Activated CD4-positive, alpha-beta T cell treated with anti-CD3 and anti-CD28 coated beads, Interleukin-2, amount 50 U/mL, for 16 hours (primary cell): ENCODE results near the gene WWOX.
A peak's percentile ranks its signal among the peaks of the same experiment; 100 is the strongest.

Source experiments
- DNase-seq: peaks from one replicate; pipeline ENCODE4 v3.0.0-alpha.2; 2020

The WWOX gene

DNA sequence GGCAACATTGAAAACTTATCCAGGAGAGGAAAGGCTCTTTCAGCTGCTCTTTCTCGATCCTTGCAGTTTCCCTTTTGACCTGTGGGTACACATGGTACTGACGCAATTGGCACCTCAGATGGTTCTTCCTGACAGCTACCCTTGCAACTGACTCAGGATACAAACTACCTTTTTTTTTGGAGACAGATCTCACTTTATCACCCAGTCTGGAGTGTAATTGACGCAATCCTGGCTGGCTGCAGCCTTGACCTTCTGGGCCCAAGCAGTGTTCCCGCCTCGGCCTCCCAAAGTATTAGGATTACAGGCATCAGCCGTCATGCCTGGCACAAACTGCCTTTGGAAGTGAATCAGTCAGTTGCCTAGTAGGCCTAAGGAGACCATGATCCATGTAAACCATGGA, 607.2 kb downstream of the WWOX start:
- DNase-seq, result no peak

GRCh38 chr16:78709137-78709884, 609.9 kb downstream of the WWOX start:
- DNase-seq, result no peak

DNA sequence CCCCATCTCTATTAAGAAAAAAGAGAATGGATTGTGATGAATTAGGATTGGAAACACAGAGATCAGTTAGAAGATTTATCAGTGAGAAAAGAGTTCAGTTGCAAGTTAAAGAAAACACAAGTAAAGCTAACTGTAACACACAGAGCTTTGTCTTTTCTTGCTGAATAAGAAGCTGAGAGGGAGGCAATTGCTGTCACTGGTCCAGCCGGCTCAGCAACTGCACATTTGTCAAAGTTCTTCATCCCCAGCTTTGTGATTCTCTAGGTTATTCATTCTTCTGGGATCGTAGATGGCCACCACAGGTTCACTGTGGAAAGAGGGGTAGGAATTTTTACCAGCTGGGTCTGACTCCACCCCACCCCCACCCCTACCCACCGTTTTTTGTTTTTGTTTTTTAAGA, 615.7 kb downstream of the WWOX start:
- no peak for DNase-seq

DNA sequence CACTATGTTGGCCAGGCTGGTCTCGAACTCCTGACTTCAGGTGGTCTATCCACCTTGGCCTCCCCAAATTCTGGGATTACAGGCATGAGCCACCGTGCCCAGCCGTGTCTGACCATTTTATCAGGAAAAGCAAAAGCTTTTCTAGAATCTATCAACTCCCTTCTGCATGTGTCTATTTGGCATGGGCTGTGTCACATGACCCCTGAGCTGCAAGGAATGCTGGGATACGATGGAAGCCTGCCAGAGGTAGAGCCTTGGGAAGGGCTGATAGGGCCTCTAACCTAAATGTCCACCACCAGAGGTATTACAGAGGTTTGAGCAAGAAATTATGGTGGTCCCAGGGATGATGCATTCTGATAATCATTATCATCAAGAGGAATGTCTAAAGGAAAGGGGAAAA, 616.2 kb downstream of the WWOX start:
- no peak for DNase-seq

DNA sequence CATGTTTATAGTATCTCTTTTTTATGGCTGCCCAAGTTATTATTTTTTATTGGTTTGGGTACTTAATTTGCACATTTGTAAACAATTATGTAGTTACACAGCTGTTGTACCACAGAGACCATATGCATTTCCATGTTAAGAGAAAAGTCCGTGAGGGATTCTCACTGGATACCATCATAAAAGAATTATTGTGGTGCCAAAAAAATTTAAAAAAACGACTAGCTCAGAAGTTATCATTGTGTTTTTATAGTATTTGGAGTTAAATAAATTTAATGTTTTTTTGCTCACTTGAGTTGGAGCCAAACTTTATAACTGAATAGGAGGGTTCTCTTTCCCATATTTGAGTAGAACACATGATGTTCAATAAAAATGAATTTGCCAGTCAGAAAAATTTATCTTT, 618.7 kb downstream of the WWOX start:
- no peak for DNase-seq

GRCh38 chr16:78720416-78720815, 621.0 kb downstream of the WWOX start:
- no peak for DNase-seq

DNA sequence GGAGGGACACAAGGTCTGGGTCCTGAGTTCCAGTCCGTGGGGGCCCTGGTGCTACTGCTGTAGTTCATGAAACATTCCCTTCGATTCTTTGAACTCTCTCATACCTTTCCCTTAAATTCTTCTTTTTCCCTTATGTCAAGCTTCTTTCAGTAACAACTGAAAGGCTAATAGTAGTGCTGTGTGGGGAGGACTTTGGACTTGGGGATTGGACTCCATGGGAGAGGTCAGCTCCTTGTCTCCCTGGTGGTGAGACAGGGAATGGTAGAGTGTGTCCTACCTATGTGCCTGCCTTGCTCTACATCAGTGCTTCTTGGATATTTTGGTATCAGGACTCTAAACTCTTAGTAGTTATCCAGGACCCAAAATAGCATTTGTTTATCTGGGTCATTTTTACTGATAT, 628.1 kb downstream of the WWOX start:
- DNase-seq, result no peak

GRCh38 chr16:78729687-78730086, 630.2 kb downstream of the WWOX start:
- DNase-seq, result no peak

DNA sequence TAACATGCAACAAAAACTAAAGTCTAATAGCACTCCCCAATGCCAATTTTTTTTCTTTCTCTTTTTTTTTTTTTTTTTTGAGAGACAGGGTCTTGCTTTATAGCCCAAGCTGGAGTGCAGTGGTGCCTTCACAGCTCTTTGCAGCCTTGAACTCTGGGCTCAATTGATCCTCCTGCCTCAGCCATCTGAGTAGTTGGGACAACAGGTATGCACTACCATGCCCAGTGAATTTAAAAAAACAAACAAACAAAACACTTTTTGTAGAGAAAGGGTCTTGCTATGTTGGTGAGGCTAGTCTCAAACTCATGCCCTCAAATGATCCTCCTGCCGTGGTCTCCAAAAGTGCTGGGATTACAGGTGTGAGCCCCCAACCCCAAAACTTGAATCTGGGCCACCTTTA, 632.3 kb downstream of the WWOX start:
- DNase-seq, result no peak

DNA sequence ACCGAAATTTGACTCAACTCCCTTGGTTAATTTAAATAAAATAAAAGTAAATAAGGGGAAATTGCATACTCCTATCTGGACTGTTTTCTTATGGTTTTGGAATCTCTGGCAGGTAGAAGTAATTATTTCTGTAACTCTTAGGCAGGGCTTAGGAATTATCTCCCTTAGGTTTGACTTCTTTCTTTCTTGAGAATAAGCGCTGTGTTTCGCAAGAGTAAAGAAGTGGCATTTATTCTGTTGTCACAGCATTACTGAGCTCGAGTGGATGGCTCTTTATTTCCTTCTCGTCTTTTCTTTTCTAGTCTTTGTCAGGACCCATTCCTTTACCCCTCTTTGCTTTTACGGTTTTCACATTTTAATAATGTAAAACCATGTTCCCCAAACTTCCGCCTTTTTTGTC, 633.2 kb downstream of the WWOX start:
- no peak for DNase-seq

GRCh38 chr16:78735337-78735736, 635.9 kb downstream of the WWOX start:
- no peak for DNase-seq

DNA sequence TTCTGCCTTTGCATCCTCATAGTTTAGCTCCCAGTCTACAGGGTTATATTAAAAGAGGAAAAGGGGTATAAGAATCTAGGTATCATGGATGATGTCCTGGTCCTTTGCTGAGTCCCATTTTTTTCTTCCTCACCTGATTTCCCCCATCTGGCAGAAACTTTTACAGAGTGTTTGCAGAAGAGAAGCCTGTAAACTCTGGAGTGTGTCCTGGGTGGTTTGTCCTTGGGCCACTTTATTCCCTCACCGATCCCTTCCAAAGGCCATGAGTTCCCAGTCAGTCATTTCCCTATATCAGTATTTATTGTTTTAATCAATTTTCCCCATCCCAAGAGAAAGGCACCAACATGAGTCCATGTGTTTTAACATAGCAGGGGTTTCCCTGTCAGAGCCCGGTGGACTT, 638.2 kb downstream of the WWOX start:
- no peak for DNase-seq

DNA sequence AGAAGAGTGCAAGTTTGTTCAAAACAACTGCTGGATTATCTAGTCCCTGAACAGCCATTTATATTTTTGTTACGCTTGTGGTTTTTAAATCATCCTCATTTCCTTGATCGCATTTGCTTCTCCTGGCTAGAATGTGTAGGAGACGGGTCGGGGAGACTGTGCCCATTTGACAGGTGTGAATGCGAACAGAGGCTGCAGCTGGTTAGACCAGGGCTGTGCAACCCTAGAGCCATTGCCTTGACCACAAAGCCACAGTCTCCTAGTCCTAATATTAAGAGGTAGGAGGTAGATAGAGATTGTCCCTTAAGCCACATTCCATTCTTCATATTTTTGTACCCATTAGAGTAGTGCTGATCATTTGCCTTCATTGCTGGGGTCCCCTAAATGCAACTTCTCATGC, 639.1 kb downstream of the WWOX start:
- no peak for DNase-seq

DNA sequence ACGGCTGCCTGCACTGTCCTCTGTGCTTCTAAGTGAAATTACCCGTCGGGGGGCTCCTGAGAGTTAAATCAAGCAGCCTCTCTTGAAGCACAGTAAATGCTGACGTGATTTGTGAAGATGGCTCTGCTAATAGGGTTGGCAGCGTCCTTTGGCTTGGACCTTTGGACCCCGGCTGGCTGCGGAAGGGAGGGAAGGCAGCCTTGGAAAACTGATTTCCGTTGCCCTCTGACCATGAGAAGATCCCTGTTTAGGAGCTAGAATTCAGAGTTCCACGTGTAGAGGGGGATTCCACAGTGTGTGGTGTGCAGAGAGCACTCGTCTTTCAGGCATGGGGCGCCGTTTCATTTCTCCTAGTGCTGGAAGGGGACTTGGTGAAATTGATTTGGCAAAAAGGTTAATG, 640.8 kb downstream of the WWOX start:
- DNase-seq, result no peak

- DNase-seq, result peak; percentile 92
Observed at GRCh38 chr16:78742501-78743283, 643.2 kb downstream of the WWOX start.

DNA sequence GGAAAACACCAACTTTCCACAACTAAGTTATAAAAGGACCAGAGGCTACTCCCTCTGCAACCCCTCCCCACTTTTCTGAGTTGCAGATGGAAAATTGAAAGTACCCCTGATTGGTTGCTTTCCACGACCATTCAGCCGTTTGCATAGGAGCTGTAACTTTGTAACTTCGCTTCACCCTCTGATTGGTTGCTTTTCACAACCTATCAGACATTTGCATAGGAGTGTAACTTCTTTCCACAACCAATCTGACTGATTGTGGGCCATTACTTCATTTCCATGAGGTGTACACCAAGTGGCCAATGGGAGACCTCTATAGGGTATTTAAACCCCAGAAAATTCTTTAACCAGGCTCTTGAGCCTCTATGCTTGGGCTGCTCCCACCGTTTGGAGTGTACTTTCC, 644.1 kb downstream of the WWOX start:
- DNase-seq, result peak; percentile 20

- no peak for DNase-seq
Observed at GRCh38 chr16:78744099-78744498, 644.6 kb downstream of the WWOX start.

GRCh38 chr16:78744796-78745107, 645.3 kb downstream of the WWOX start:
- DNase-seq, result no peak

DNA sequence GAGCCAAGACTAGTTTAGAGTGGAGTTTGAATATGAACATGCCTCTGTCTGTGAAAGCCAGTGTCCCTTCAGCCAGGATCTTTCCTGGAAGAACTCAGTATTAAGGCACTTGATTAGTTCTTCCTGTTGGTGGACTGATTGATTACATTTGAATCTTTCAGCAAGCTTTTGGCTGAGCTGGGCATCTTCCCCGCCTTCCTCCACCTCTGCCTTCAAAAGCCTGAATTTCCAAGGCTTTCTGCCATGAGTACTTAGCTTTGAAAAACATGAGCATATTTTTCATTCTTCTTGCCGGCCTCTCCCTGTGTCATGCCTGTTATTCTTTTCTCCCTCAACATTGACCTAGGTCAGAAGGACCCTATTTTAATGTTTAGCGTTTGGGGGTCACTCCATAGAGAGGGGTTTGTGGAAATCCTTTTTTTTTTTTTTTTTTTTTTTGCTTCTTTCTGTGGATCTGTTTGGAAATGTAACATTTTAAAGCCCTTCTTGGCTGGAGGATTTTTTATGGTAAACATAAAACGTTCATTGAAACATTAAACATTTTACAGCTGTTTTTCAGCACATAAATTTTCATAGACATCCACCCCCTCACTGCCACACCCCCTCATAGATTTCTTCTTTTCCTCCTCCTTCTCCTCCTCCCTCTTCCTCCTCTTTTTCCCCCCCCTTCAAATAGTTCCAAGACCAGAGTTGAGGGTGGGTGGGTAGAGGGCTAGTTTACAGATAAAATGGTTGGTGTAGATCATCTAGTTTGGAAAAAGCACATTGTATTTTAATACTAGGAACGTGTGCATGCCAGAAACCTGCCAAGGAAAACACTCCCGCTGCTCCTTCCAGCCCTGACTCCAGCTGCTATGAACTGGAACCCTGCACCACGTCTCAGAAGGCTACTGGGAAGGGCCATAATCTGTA, 645.9 kb downstream of the WWOX start:
- DNase-seq, result no peak

DNA sequence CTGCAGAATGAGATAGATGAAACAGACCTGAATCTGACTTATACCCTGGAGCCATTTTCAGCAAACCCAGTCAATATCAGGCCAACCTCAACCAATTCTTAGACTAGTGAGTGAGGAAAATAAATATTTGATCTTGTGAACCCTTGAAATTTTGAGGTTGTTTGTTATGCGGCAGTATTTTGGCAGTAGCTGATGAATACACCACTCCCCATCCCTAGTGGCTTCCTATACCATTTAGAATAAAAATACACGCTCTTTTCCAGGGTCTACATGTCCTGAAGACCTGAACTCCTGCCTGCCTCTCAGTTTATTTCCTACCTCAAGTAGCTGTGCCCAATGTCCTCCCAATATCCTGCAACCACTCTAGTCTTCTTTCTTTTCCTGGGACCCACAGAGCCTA, 647.3 kb downstream of the WWOX start:
- no peak for DNase-seq

- DNase-seq, result no peak
Observed at GRCh38 chr16:78748220-78748929, 648.9 kb downstream of the WWOX start.

- no peak for DNase-seq
Observed at GRCh38 chr16:78749745-78750268, 650.4 kb downstream of the WWOX start.

DNA sequence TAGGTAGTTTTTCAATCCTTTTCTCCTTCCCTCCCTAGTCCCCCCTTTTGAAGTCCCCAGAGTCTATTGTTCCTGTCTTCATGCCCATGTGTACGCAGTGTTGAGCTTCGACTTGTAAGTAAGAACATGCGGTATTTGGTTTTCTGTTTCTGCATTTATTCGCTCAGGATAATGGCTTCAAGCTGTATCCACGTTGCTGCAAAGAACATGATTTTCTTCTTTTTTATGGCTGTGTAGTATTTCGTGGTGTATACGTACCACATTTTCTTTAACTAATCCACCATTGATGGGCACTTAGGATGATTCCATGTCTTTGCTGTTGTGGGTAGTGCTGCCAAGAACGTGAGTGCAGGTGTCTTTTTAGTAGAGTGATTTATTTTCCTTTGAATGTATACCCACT, 651.2 kb downstream of the WWOX start:
- no peak for DNase-seq
